T-helper 1 cell treated with Interleukin-12 subunit alpha and Interleukin-12 subunit beta and Interleukin-4 antibody, amounts not matched to agents 30 μg/mL and 1 μg/mL, for 36 hours (primary cell): ENCODE data around the gene CD70.
"Not testable (repeated sequence)": the region's sequence is repeated elsewhere in the genome, so short reads cannot be mapped to it uniquely, and the experiment has no call there.

Source experiments
- H3K27ac Mint-ChIP-seq: one replicate; pipeline ENCODE4 v1.8.0; 2021; ENCODE audit warnings: mild to moderate bottlenecking, mixed read lengths
- H3K27me3 Mint-ChIP-seq: one replicate; pipeline ENCODE4 v1.8.0; 2021; ENCODE audit warnings: low read depth, mixed read lengths
- H3K36me3 Mint-ChIP-seq: one replicate; pipeline ENCODE4 v1.8.0; 2021; ENCODE audit warnings: low read depth, mixed read lengths
- H3K4me1 Mint-ChIP-seq: one replicate; pipeline ENCODE4 v1.8.0; 2021; ENCODE audit warnings: low read depth, mixed read lengths
- H3K4me3 Mint-ChIP-seq: one replicate; pipeline ENCODE4 v1.8.0; 2021; ENCODE audit warnings: mild to moderate bottlenecking, moderate library complexity, mixed read lengths
- H3K9me3 Mint-ChIP-seq: one replicate; pipeline ENCODE4 v1.8.0; 2021; ENCODE audit warnings: mixed read lengths

Gene CD70

DNA sequence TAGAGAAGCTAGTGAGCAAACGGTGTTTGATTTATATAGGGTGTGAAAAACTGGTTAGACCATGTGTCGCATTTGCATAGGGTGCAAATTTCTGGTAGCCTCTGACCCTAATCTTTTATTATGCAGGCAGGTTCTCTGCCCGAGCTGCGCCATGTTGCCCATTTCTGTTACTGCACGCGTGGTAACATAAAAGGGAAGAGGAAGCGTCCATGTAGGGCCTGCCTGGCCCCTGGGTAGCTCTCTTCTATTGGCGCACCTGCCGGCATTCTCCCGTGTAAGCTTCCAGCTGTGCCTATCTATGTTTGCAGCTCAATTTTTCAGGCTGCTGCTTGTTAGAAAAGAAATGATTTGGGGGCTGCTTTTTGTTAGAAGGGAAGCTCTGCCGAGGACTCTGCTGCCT lies 14.0 kb upstream of the CD70 start:
- H3K9me3 Mint-ChIP-seq = no peaks in the 10 kb centered on the region
- no peak overlapping the region for H3K4me3 Mint-ChIP-seq
- no peaks in the 10 kb centered on the region for H3K36me3 Mint-ChIP-seq
- no peak overlapping the region for H3K27ac Mint-ChIP-seq
- peaks cover 6% of the 10 kb centered on the region for H3K4me1 Mint-ChIP-seq
- H3K27me3 Mint-ChIP-seq = peaks cover 9% of the 10 kb centered on the region

DNA sequence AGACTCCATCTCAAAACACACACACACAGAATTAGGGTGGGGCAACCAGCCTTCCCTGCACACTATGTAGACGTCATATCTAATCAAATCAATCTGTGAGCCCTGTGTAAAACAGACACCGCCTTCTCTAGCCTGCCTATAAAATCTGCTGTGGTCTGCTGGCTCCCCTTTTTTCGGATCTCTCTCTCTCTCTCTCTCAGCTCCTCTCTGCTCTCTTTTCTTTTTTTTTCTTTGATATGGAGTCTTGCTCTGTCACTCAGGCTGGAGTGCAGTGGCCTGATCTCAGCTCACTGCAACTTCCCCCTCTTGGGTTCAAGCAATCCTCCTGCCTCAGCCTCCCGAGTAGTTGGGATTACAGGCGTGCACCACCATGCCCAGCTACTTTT lies 11.8 kb upstream of the CD70 start:
- H3K4me3 Mint-ChIP-seq = no peak overlapping the region
- peaks cover 13% of the 10 kb centered on the region for H3K4me1 Mint-ChIP-seq

DNA sequence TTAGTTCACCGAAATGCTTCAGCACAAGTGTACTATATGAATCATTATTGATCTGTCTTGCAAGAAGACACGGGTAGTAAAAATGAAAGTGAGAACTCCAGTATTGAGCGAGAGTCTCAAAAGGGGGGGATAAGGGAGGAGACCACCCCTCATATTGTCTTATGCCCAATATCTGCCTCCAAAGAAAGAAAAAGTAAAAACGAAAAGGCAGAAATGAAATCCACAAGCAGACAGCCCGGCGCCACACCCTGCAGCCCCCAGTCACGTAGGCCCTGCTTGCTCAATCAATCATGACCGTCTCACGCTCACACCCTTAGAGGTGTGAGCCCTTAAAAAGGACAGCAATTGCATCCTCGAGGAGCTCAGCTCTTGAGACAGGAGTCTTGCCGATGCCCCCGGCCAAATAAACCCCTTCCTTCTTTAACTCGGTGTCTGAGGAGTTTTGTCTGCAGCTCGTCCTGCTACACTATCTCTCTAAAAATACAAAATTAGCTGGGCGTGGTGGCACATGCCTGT lies 10.6 kb upstream of the CD70 start:
- not testable (repeated sequence) for H3K36me3 Mint-ChIP-seq, H3K9me3 Mint-ChIP-seq, H3K27ac Mint-ChIP-seq, H3K27me3 Mint-ChIP-seq, H3K4me3 Mint-ChIP-seq
- peaks cover 13% of the 10 kb centered on the region for H3K4me1 Mint-ChIP-seq

More for the DNA sequence above, 11.8 kb upstream of the CD70 start:
- Mint-ChIP-seq H3K27me3 (peaks cover 4% of the 10 kb centered on the region), H3K36me3 (no peaks in the 10 kb centered on the region), H3K27ac (no peak overlapping the region), H3K9me3 (no peaks in the 10 kb centered on the region)

DNA sequence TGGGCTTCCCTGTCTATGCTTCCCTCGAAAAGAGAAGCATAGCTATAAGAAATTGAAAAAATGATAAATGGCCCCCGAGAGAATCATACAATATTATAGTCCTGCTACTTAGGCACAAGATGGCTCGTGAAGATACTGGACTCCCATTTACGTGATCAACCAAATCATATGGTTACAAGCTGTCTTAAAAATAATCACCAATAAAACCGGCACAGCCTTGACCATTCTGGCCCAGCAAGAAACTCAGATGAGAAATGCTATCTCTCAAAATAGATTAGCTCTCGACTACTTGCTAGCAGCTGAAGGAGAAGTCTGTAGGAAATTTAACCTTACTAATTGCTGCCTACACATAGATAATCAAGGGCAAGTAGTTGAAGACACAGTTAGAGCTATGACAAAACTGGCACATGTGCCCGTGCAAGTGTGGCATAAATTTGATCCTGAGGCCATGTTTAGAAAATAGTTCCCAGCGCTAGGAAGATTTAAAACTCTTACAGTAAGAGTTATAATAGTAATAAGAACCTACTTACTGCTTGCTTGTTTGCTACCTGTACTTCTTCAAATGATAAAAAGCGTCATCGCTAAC lies 10.1 kb upstream of the CD70 start:
- H3K9me3 Mint-ChIP-seq, H3K27me3 Mint-ChIP-seq, H3K27ac Mint-ChIP-seq, H3K36me3 Mint-ChIP-seq, H3K4me3 Mint-ChIP-seq: not testable (repeated sequence)
- peaks cover 13% of the 10 kb centered on the region for H3K4me1 Mint-ChIP-seq

DNA sequence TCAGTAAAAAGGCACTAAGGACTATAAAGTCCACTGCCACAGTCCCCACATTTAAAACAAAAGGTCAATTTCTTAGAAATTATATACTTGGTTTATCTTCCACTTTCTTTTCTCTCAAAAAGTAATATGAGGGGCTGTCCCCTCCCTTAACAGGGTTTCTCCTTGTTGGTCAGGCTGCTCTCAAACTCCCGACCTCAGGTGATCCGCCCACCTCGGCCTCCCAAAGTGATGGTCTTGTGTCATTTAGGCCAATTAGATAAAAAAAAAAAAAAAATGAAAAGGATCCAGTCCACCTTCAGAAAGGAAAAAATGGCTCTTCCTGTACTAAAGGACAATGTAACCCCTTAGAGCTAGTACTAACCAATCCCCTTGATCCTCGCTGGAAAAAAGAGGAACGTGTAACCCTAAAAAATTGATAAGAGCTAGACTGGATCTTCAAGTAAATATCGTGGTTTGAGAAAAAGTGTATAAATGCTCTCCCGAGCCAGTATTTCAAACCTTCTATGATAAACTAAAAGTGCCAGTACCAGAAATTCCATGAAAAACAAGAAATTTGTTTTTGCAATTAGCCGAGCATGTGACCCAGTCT lies 9.0 kb upstream of the CD70 start:
- Mint-ChIP-seq H3K27ac (no peak overlapping the region), H3K36me3 (no peaks in the 10 kb centered on the region), H3K4me3 (no peak overlapping the region), H3K4me1 (peaks cover 13% of the 10 kb centered on the region), H3K9me3 (no peaks in the 10 kb centered on the region), H3K27me3 (peaks cover 4% of the 10 kb centered on the region)

DNA sequence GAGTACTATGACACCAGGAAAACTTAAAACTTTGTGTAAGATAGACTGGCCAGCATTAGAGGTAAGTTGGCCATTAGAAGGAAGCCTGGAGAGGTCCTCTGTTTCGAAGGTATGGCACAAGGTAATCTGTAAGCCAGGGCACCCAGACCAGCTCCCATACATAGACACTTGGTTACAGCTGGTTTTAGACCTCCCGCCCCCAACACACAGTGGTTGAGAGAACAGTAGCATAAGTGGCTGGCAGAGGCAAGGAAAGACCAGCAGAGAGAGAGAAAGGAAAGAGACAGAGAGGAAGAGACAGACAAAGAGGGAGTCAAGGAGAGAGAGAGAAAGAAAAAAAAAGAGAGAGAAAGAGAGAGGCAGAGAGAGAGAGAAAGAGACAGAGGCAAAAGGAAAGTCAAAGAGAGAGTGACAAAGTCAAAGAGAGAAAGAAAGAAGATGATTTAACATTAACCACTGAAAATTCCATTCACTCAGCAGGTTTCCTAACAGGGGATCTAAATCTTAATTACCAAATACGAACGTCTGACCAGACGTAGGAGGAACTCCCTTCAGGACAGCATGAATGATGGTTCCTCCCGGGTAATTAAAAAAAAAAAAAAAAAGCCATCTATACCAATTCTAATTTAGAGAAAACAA lies 7.4 kb upstream of the CD70 start:
- not testable (repeated sequence) for H3K9me3 Mint-ChIP-seq, H3K36me3 Mint-ChIP-seq, H3K27me3 Mint-ChIP-seq, H3K4me3 Mint-ChIP-seq, H3K27ac Mint-ChIP-seq
- peaks cover 13% of the 10 kb centered on the region for H3K4me1 Mint-ChIP-seq

DNA sequence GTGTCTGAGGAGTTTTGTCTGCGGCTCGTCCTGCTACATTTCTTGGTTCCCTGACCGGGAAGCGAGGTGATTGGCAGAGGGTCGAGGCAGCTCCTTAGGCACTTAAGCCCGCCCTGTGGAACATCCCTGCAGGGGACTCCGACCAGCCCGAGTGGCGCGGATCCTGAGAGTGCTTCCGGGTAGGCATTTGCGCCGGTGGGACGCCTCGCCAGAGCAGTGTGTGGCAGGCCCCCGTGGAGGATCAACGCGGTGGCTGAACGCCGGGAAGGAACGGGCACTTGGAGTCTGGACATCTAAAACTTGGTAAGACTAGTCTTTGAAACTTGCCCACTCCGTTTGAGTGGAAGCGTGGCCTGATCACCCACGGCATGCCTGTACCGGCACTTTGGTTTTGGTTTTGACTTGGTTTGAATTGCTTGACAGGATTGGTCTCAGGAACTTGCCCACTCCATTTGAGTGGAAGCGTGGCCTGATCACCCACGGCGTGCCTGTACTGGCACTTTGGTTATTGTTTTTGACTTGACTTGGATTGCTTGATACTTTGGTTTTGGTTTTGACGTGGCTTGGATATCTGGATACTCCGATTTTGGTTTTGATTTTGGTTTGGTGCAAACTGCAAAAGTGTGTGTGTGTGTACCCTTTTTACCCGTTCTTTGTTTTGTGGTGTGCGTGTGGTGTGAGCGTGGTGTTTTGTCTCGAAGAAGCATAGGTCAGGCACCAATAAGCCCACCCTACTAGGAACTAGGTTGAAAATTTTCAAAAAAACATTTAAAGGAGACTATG lies 6.7 kb upstream of the CD70 start:
- not testable (repeated sequence) for H3K27ac Mint-ChIP-seq, H3K9me3 Mint-ChIP-seq, H3K27me3 Mint-ChIP-seq, H3K36me3 Mint-ChIP-seq, H3K4me3 Mint-ChIP-seq
- peaks cover 13% of the 10 kb centered on the region for H3K4me1 Mint-ChIP-seq

DNA sequence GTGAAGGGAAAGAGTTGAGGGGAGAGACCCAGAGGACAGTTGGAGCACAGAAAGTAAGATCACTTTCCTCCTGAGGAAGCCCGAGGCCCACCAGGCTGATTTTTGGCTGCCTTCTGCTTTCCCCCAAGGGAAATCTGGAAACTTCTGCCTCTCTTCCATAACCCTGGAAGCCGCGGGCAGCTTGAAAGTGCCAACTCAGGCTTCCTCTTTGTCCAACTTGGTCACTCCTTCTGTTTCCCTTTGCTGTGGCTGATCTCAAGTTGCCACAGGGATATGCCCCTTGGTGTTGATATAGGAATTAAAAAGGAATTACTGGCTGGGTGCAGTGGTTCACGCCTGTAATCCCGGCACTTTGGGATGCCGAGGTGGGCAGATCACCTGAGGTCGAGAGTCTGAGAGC lies 5.7 kb upstream of the CD70 start:
- Mint-ChIP-seq H3K4me1 (peaks cover 20% of the 10 kb centered on the region), H3K4me3 (no peak overlapping the region), H3K9me3 (no peaks in the 10 kb centered on the region), H3K27me3 (peaks cover 4% of the 10 kb centered on the region), H3K36me3 (peaks cover 2% of the 10 kb centered on the region), H3K27ac (no peak overlapping the region)

DNA sequence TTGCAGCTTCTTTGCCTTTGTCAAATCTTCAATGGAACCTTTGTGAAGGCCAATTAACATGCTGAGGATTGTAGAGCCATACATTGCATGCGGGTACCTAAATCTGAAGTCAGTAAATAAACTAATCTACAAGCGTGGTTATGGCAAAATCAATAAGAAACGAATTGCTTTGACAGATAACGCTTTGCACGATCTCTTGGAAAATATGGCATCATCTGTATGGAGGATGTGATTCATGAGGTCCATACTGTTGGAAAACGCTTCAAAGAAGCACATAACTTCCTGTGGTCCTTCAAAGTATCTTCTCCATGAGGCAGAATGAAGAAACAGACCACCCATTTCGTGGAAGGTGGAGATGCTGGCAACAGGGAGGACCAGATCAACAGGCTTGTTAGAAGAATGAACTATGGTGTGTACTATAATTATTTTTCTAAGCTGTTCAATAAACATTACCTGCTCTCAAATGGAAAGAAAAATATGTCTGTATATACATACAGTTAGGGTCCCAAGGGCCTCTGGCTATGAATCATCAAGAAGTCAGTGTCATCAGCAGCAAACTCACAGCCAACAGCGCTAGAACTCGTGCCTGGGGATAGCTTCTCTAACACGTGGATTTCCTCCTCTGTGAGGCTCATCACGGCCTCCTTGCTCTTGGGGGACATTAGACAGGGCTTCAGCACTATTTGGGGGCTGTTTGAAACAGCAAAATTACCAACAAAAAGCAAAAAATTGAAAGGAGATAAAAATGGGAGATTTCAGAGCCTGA lies 2.9 kb upstream of the CD70 start:
- peaks cover 14% of the 10 kb centered on the region for H3K36me3 Mint-ChIP-seq
- H3K4me3 Mint-ChIP-seq = no peak overlapping the region
- H3K27me3 Mint-ChIP-seq = peaks cover 23% of the 10 kb centered on the region
- H3K4me1 Mint-ChIP-seq = peaks cover 41% of the 10 kb centered on the region
- H3K27ac Mint-ChIP-seq = no peak overlapping the region
- H3K9me3 Mint-ChIP-seq = no peaks in the 10 kb centered on the region

DNA sequence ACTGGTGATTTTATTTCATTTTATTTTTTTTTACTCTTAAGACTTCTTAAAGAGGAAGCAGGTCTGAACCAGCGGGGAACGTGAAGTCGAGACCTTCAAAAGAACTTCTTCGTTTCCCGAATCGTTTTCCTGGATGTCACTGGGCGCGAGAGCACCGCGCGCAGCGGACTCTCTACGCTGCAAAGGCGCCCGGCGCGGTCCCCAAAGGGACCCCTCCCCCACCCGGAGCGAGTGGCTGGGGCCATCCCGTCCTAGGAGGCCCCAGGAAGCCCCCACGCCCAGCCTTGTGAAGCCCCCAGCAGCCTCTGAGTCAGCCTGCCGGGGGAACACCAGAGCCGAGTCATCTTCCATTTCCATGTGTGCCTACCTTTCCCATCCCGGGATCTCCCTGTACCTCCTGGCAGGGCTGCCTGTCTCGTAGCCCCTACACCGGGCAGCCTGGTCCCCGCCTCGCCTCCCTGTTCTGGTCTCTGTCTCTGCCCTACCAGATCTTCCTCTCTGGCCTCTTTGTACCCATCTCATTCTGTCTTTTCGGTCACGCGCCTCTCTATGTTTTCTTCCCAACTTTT lies 608 bp downstream of the CD70 start:
- Mint-ChIP-seq H3K27ac (peak overlapping the region; percentile 85), H3K4me1 (peaks cover 55% of the 10 kb centered on the region), H3K36me3 (peaks cover 33% of the 10 kb centered on the region), H3K9me3 (no peaks in the 10 kb centered on the region), H3K27me3 (peaks cover 38% of the 10 kb centered on the region), H3K4me3 (peak overlapping the region; percentile 99)

DNA sequence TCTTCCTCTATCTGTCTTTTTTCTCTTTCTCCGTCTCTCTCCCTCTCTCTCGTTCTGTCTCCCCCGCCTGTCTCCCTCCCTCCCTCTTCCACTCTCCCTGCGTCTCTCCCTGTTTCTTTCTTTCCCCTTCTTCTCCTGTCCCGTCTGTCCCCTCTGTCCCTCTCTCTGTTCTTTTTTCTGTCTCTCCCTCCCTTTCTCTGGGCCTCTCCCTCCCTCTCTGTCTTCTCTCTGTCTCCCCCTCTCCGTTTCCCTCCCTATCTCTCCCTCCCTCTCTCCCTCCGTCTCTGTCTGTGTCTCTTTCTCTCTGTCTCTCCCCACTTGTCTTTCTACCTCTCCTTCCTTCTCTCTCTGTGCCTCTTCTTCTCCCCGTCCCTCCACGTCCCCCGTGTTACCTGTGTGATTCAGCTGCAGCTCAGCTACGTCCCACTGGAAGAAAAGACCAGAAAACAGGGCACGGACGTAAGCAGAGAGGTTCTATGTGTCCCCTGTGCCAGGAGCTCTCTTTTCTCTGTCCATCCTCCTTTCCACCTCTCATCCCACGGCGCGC lies 1.2 kb downstream of the CD70 start:
- Mint-ChIP-seq H3K36me3 (peaks cover 37% of the 10 kb centered on the region), H3K27ac (peak overlapping the region; percentile 76), H3K4me3 (peak overlapping the region; percentile 99), H3K27me3 (peaks cover 38% of the 10 kb centered on the region), H3K9me3 (no peaks in the 10 kb centered on the region), H3K4me1 (peaks cover 55% of the 10 kb centered on the region)

DNA sequence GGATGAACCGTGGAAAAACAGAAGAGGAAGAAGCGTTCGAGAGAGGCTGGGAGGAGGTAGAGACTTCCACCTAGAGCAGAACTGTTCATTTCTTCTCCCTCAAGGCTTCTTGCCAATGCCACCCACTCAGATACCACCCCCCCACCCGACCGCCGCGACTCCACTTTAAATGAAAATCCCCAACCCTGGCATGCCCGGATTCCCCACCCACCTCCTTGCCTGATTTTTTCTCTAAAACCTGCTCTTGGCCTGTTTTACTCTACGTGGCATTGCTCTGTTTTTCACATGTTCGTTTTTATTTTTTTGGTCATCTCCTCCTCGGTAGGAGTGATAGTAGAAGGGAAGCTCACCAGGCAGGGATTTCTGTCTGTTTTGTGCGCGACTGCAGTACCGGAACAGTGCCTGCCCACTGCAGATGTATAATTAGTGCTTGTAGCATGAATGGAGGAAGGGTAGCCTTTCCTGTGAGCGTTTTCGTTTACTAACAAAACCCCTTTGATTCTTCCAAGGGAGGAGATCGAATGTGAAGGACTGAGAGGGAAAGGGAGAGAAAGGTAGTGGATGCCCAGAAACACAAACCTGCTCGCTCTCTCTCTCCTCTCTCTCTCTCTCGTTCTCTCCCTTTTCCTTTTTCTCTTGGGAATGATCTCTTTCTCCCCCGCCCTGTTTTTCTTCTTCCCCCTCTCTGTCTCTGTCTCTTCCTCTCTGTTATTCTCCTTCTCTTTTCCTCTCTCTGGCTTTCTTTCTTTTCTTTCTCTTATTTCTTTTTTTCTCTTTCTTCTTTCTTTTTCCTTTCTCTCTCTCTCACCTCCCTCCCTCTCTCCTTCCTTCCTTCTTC lies 2.2 kb downstream of the CD70 start:
- H3K27me3 Mint-ChIP-seq = peaks cover 38% of the 10 kb centered on the region
- H3K4me3 Mint-ChIP-seq = peak overlapping the region; percentile 99
- no peaks in the 10 kb centered on the region for H3K9me3 Mint-ChIP-seq
- peaks cover 51% of the 10 kb centered on the region for H3K4me1 Mint-ChIP-seq
- H3K27ac Mint-ChIP-seq = peak overlapping the region; percentile 76
- H3K36me3 Mint-ChIP-seq = peaks cover 37% of the 10 kb centered on the region

DNA sequence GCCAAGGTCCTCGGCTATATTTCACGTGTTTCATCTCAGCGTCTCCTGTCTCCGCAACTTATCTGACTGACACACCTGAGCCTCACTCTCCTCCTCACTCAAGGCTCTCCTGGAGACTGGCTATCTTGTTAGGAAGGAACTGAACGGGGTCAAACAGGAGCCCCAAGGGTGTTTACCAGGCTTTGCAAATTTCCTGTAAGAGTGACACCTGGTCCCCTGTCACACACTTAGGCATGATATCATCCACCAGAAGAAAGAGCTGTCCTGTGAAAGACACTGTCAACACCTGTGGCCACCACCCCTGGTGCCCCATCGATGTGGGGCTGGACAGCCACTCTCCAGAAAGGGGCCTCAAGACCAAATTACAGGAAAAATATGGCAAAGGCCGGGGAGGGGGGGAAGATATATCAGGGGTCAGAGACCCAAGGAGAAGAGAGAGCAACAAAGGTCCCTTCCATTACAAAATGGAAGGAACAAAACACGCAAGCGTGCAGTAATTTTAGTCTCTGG lies 2.9 kb downstream of the CD70 start:
- Mint-ChIP-seq H3K27ac (peak overlapping the region; percentile 76), H3K4me1 (peaks cover 50% of the 10 kb centered on the region), H3K36me3 (peaks cover 37% of the 10 kb centered on the region), H3K27me3 (peaks cover 38% of the 10 kb centered on the region), H3K9me3 (no peaks in the 10 kb centered on the region), H3K4me3 (peak overlapping the region; percentile 99)
